Type B pancreatic cell (in vitro differentiated cells): Measurements from ENCODE around the gene ATP5PO. TPM values are rescaled to one million over a fixed set of nuclear protein-coding genes. Genes with fewer than 3 reads are reported as not detected.
A peak's percentile ranks its signal among the peaks of the same experiment; 100 is the strongest.

Experiments
- DNase-seq: peaks from one replicate; pipeline ENCODE4 v3.0.0; 2021; ENCODE audit warnings: mixed read lengths; ENCODE audit not compliant: unreplicated experiment; ENCODE audit errors: extremely low spot score
- H3K27ac Mint-ChIP-seq: 2 replicates; pipeline ENCODE4 v1.8.0; 2021; ENCODE audit warnings: mild to moderate bottlenecking, mixed read lengths
- H3K27me3 Mint-ChIP-seq: 2 replicates; pipeline ENCODE4 v1.8.0; 2021; ENCODE audit warnings: mixed read lengths
- H3K36me3 Mint-ChIP-seq: 2 replicates; pipeline ENCODE4 v1.8.0; 2021; ENCODE audit warnings: mixed read lengths
- H3K4me1 Mint-ChIP-seq: one replicate; pipeline ENCODE4 v1.8.0; 2021; ENCODE audit warnings: mixed read lengths; ENCODE audit not compliant: unreplicated experiment
- H3K4me3 Mint-ChIP-seq: 2 replicates; pipeline ENCODE4 v1.8.0; 2021; ENCODE audit warnings: mild to moderate bottlenecking, mixed read lengths
- H3K9me3 Mint-ChIP-seq: 2 replicates; pipeline ENCODE4 v1.8.0; 2021; ENCODE audit warnings: mixed read lengths
- CTCF ChIP-seq: fragments of 200-600 bp; sonication (generic); conservative IDR thresholded peaks from 2 replicates; pipeline ENCODE4 v1.5.0; 2021; ENCODE audit warnings: antibody characterized with exemption, mild to moderate bottlenecking
- total RNA-seq: library from RNA; stranded (reverse); gene quantifications from 2 replicates; pipeline ENCODE4 v1.2.1, GENCODE V29; 2021; ENCODE audit warnings: low replicate concordance

ATP5PO gene
- total RNA-seq, 1 donor from 2014 or later: 257 TPM

GRCh38 chr21:33948951-33949444 is 33.4 kb upstream of the ATP5PO start:
- no peak overlapping the region for H3K4me3 Mint-ChIP-seq
- H3K9me3 Mint-ChIP-seq: no peaks in the 10 kb centered on the region
- H3K4me1 Mint-ChIP-seq: peaks cover 24% of the 10 kb centered on the region
- no peaks in the 10 kb centered on the region for H3K36me3 Mint-ChIP-seq
- no peaks in the 10 kb centered on the region for H3K27me3 Mint-ChIP-seq
- H3K27ac Mint-ChIP-seq: peak overlapping the region; percentile 98
- DNase-seq: no peak
- TF ChIP-seq CTCF: no peak

- DNase-seq: no peak
- no peaks in the 10 kb centered on the region for H3K36me3 Mint-ChIP-seq
- no peaks in the 10 kb centered on the region for H3K27me3 Mint-ChIP-seq
- peaks cover 24% of the 10 kb centered on the region for H3K4me1 Mint-ChIP-seq
- H3K9me3 Mint-ChIP-seq: no peaks in the 10 kb centered on the region
- H3K27ac Mint-ChIP-seq: peak overlapping the region; percentile 98
- no peak for TF ChIP-seq CTCF
- H3K4me3 Mint-ChIP-seq: peak overlapping the region; percentile 82
Observed at GRCh38 chr21:33948096-33948950, 32.7 kb upstream of the ATP5PO start.

GRCh38 chr21:33947451-33948095 is 32.0 kb upstream of the ATP5PO start:
- H3K27me3 Mint-ChIP-seq: no peaks in the 10 kb centered on the region
- no peaks in the 10 kb centered on the region for H3K9me3 Mint-ChIP-seq
- H3K4me1 Mint-ChIP-seq: peaks cover 24% of the 10 kb centered on the region
- H3K4me3 Mint-ChIP-seq: peak overlapping the region; percentile 82
- TF ChIP-seq CTCF: no peak
- DNase-seq: no peak
- peak overlapping the region; percentile 98 for H3K27ac Mint-ChIP-seq
- no peaks in the 10 kb centered on the region for H3K36me3 Mint-ChIP-seq

- no peaks in the 10 kb centered on the region for H3K36me3 Mint-ChIP-seq
- H3K4me3 Mint-ChIP-seq: peak overlapping the region; percentile 39
- TF ChIP-seq CTCF: no peak
- no peaks in the 10 kb centered on the region for H3K27me3 Mint-ChIP-seq
- H3K9me3 Mint-ChIP-seq: no peaks in the 10 kb centered on the region
- H3K4me1 Mint-ChIP-seq: peaks cover 31% of the 10 kb centered on the region
- DNase-seq: no peak
- peak overlapping the region; percentile 74 for H3K27ac Mint-ChIP-seq
Observed at GRCh38 chr21:33945652-33946270, 30.2 kb upstream of the ATP5PO start.

- no peak overlapping the region for H3K27ac Mint-ChIP-seq
Observed at GRCh38 chr21:33944185-33944763, 28.7 kb upstream of the ATP5PO start.

More at GRCh38 chr21:33944185-33944763, 28.7 kb upstream of the ATP5PO start:
- no peaks in the 10 kb centered on the region for H3K9me3 Mint-ChIP-seq
- no peak overlapping the region for H3K4me3 Mint-ChIP-seq
- DNase-seq: no peak
- no peaks in the 10 kb centered on the region for H3K27me3 Mint-ChIP-seq
- TF ChIP-seq CTCF: no peak
- H3K36me3 Mint-ChIP-seq: no peaks in the 10 kb centered on the region
- H3K4me1 Mint-ChIP-seq: peaks cover 37% of the 10 kb centered on the region
